ENCODE measurements around the gene HNRNPH3. TPM values are rescaled to one million over a fixed set of nuclear protein-coding genes. Genes with fewer than 3 reads are reported as not detected.
"Not testable (repeated sequence)": the region's sequence is repeated elsewhere in the genome, so short reads cannot be mapped to it uniquely, and the experiment has no call there.

The HNRNPH3 gene
- total RNA-seq, 1 donor from 2014 or later: 90.1 TPM

- no peaks in the 10 kb centered on the region for H3K9me3 ChIP-seq (ENCODE audit: insufficient read depth, low read depth, low read length)
- H3K9ac ChIP-seq (ENCODE audit: low read length): no peak overlapping the region
- Mint-ChIP-seq H3K9me3 (ENCODE audit: unreplicated experiment) (no peaks in the 10 kb centered on the region), H3K36me3 (ENCODE audit: low read depth, unreplicated experiment) (no peaks in the 10 kb centered on the region), H3K27ac (ENCODE audit: unreplicated experiment) (no peak overlapping the region), H3K4me3 (ENCODE audit: unreplicated experiment) (no peak overlapping the region), H3K27me3 (ENCODE audit: low read depth, unreplicated experiment) (no peaks in the 10 kb centered on the region), H3K4me1 (ENCODE audit: low read depth, unreplicated experiment) (peaks cover 2% of the 10 kb centered on the region)
- no peak overlapping the region for H3K4me2 ChIP-seq (ENCODE audit: low read length)
- no peaks in the 10 kb centered on the region for H3K36me3 ChIP-seq (ENCODE audit: insufficient read depth, low read length)
- DNase-seq (ENCODE audit: low read depth) (no peak), FAIRE-seq (no peak)
- H3K27me3 ChIP-seq (ENCODE audit: insufficient read depth, low read length): no peaks in the 10 kb centered on the region
- TF ChIP-seq EZH2 (IDR thresholded peaks at IDR 0.05; ENCODE audit: insufficient read depth, low read length): no peak
- TF ChIP-seq, protein P1, sequence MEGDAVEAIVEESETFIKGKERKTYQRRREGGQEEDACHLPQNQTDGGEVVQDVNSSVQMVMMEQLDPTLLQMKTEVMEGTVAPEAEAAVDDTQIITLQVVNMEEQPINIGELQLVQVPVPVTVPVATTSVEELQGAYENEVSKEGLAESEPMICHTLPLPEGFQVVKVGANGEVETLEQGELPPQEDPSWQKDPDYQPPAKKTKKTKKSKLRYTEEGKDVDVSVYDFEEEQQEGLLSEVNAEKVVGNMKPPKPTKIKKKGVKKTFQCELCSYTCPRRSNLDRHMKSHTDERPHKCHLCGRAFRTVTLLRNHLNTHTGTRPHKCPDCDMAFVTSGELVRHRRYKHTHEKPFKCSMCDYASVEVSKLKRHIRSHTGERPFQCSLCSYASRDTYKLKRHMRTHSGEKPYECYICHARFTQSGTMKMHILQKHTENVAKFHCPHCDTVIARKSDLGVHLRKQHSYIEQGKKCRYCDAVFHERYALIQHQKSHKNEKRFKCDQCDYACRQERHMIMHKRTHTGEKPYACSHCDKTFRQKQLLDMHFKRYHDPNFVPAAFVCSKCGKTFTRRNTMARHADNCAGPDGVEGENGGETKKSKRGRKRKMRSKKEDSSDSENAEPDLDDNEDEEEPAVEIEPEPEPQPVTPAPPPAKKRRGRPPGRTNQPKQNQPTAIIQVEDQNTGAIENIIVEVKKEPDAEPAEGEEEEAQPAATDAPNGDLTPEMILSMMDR (IDR thresholded peaks at IDR 0.05; ENCODE audit: insufficient read depth, low read depth, low read length): no peak
- no peaks in the 10 kb centered on the region for H4K20me1 ChIP-seq (ENCODE audit: insufficient read depth, low read length)
- H3K79me2 ChIP-seq (ENCODE audit: insufficient read depth, low read length): no peaks in the 10 kb centered on the region
- no peak overlapping the region for H2AFZ ChIP-seq (ENCODE audit: low read depth, low read length)
- no peak overlapping the region for H3K27ac ChIP-seq (ENCODE audit: low read depth, low read length)
- no peak overlapping the region for H3K4me3 ChIP-seq (ENCODE audit: insufficient read depth, low read depth, low read length)
- H3K4me1 ChIP-seq (ENCODE audit: insufficient read depth, low read length): no peaks in the 10 kb centered on the region
Measured at GRCh38 chr10:68310531-68310930, 21.3 kb upstream of the HNRNPH3 start.

DNA sequence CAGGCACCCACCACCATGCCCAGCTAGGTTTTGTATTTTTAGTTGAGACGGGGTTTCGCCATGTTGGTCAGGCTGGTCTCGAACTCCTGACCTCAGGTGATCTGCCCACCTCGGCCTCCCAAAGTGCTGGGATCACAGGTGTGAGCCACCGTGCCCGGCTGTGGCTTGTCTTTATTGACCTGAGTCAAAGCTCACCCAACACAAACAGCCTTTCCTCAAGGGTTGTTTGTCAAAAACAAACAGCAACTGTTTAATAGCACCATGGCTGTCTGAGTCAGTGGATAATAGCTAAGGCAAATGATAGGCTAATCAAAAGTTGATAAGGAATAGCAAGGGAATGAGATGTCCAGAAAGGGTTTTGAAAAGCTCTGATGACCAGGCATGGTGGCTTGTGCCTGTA lies 16.9 kb upstream of the HNRNPH3 start:
- H4K20me1 ChIP-seq (ENCODE audit: insufficient read depth, low read length); H3K27me3 ChIP-seq (ENCODE audit: insufficient read depth, low read length); H3K79me2 ChIP-seq (ENCODE audit: insufficient read depth, low read length); H3K36me3 ChIP-seq (ENCODE audit: insufficient read depth, low read length); H3K4me3 ChIP-seq (ENCODE audit: insufficient read depth, low read depth, low read length); H3K4me1 Mint-ChIP-seq (ENCODE audit: low read depth, unreplicated experiment); H3K4me1 ChIP-seq (ENCODE audit: insufficient read depth, low read length); H3K9me3 ChIP-seq (ENCODE audit: insufficient read depth, low read depth, low read length); DNase-seq (ENCODE audit: low read depth); H3K9ac ChIP-seq (ENCODE audit: low read length); H3K27me3 Mint-ChIP-seq (ENCODE audit: low read depth, unreplicated experiment); H3K4me3 Mint-ChIP-seq (ENCODE audit: unreplicated experiment); H3K27ac ChIP-seq (ENCODE audit: low read depth, low read length); H3K4me2 ChIP-seq (ENCODE audit: low read length); H2AFZ ChIP-seq (ENCODE audit: low read depth, low read length); FAIRE-seq; H3K36me3 Mint-ChIP-seq (ENCODE audit: low read depth, unreplicated experiment); H3K27ac Mint-ChIP-seq (ENCODE audit: unreplicated experiment): not testable (repeated sequence)
- H3K9me3 Mint-ChIP-seq (ENCODE audit: unreplicated experiment): peaks cover 15% of the 10 kb centered on the region

GRCh38 chr10:68315582-68315981 lies 16.3 kb upstream of the HNRNPH3 start:
- Mint-ChIP-seq H3K27me3 (ENCODE audit: low read depth, unreplicated experiment) (no peaks in the 10 kb centered on the region), H3K4me3 (ENCODE audit: unreplicated experiment) (no peak overlapping the region), H3K4me1 (ENCODE audit: low read depth, unreplicated experiment) (no peaks in the 10 kb centered on the region), H3K36me3 (ENCODE audit: low read depth, unreplicated experiment) (no peaks in the 10 kb centered on the region), H3K9me3 (ENCODE audit: unreplicated experiment) (peaks cover 15% of the 10 kb centered on the region), H3K27ac (ENCODE audit: unreplicated experiment) (no peak overlapping the region)
- Histone ChIP-seq H3K4me1 (ENCODE audit: insufficient read depth, low read length) (no peaks in the 10 kb centered on the region), H3K36me3 (ENCODE audit: insufficient read depth, low read length) (no peaks in the 10 kb centered on the region), H3K27me3 (ENCODE audit: insufficient read depth, low read length) (no peaks in the 10 kb centered on the region), H3K9ac (ENCODE audit: low read length) (no peak overlapping the region), H3K9me3 (ENCODE audit: insufficient read depth, low read depth, low read length) (no peaks in the 10 kb centered on the region), H3K4me3 (ENCODE audit: insufficient read depth, low read depth, low read length) (no peak overlapping the region), H4K20me1 (ENCODE audit: insufficient read depth, low read length) (no peaks in the 10 kb centered on the region), H3K27ac (ENCODE audit: low read depth, low read length) (no peak overlapping the region), H2AFZ (ENCODE audit: low read depth, low read length) (no peak overlapping the region), H3K4me2 (ENCODE audit: low read length) (no peak overlapping the region), H3K79me2 (ENCODE audit: insufficient read depth, low read length) (no peaks in the 10 kb centered on the region)
- DNase-seq (ENCODE audit: low read depth) (no peak), FAIRE-seq (no peak)
- TF ChIP-seq, protein P1 (IDR thresholded peaks at IDR 0.05; ENCODE audit: insufficient read depth, low read depth, low read length): no peak
- no peak for TF ChIP-seq EZH2 (IDR thresholded peaks at IDR 0.05; ENCODE audit: insufficient read depth, low read length)

Measured in astrocyte (in vitro differentiated cells and primary cell).